ENCODE results near the gene COQ5.
"Not testable (repeated sequence)": the region's sequence is repeated elsewhere in the genome, so short reads cannot be mapped to it uniquely, and the experiment has no call there.

The COQ5 gene

DNA sequence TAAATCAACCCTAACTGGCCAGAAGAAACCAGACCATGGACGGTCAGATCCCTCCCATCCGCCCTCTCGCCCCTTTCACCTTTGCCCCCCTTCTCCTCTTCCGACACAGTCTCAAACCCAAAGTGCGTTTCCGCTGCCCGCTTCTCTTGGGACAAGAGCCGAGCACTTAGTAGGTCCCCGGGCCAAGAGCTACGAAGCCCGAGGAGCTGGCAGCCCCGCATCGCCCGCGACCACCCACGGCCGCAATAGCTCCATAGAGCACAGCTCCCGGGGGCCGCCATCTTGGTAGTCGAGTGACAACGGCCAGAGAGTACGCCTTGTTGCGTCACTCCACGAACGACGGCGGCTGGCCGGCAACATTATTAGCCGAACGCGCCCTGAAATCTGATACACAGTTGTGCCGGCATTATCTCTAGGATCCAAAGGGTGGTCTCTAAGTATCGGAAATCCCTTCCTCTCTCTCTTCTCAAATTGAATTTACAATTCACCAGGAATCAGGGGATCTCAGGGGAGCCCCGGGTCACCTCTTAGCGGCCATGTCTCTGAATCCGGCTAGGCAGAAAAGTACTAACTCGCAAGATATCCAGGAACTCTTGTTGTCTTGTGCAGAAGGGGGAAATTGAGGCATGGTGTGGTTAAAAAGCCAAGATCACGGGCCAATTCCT lies at the start of gene COQ5:
COQ5 (minus strand) TSS at position 298 of the 665 bp plus-strand sequence; CDS start at position 281, 17 bp downstream.
- peak; percentile 96 for DNase-seq

GRCh38 chr12:120574106-120574505 lies 45.1 kb upstream of the COQ5 start:
- DNase-seq = no peak

GRCh38 chr12:120573560-120573959 lies 44.6 kb upstream of the COQ5 start:
- DNase-seq = no peak

GRCh38 chr12:120571299-120571698 lies 42.3 kb upstream of the COQ5 start:
- DNase-seq = no peak

GRCh38 chr12:120563495-120563894 lies 34.5 kb upstream of the COQ5 start:
- no peak for DNase-seq

DNA sequence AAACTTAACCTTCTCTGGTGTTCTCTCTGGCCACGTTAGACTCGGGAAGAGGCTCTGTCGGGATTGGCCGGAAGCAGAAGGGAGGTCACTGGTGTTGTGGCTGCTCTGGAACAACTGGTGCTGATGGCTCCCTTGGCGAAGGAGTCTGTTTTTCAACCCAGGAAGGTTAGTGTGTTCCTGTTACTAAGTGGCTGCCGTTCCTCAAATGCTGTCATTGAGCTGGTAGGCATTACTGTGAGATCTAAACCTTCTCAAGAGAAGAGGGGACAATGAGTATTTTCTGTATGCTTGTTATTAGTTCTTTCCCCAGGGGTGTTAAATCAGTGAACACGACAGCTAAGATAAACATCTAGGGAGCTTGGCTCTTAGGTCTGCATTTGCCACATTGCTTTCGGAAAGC lies 33.9 kb upstream of the COQ5 start:
- DNase-seq = no peak

DNA sequence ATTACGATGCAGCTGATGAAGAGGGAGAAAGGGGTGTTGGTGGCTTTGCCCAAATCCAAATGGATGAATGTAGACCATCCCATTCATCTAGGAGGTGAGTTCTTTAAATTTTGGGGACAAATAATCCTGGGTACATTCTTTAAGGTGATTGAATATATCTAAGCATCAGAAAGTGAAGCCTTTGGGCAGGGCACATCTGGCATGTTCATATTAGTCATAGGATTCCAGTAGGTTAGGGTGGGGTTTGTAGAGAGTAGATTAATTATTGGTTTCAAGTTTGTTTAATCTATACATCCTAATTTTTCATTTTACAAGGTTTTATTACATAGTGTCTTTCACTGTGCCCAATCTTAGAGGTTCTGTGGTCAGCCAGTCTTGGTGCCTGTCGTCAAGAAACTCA lies 28.6 kb upstream of the COQ5 start:
- no peak for DNase-seq

DNA sequence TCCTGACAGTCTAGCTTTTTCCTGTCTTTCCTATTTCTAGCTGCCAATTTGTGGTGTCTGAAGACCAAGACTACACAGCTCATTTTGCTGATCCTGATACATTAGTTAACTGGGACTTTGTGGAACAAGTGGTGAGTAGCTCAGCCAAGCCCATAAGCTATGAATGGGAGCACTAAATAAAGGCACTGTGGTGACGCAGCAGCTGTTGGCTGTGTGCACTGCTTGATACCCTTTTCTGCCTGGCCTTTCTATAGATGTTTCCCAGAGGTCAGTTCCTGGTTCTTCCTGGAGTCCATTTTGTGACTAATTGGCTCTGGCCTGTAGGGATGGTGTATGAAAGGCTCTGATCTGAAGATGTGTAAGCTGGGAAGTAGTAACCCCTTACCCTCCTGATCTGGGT lies 25.7 kb upstream of the COQ5 start:
- DNase-seq = no peak

DNA sequence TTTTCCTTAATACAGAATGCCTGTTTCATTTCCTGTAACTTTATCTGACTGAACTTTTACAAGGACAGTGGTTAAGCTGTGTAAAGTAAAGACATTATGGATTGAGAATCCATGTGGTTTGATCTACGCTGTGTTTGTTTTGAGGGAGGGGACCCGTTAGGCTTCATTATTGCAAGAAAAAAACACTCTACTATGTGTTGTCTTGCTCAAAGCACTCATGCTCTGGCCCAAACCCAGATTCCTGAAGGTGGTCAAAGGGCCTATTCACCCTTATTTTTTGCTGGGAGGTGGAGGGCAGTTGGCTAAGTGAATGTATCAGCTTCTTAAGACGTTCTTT lies 17.1 kb upstream of the COQ5 start:
- DNase-seq = peak; percentile 56

DNA sequence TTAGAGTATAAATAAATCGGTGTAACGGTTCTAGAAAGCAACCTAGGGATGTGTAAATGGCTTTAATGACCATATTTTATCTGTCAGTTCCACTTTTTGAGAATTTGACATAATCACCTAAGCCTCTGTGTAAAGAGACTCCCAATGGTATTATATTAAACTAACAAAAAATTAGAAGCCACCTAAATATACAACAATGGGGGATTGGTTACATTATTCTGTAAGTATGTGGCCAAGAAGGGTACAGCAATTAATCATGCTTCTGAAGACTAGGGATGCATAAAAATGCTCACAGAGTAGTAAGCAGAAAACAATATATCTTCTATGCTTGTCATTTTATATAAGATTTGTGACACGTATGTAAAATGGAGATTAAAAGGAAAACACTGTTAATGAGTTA lies 15.7 kb upstream of the COQ5 start:
- no peak for DNase-seq

DNA sequence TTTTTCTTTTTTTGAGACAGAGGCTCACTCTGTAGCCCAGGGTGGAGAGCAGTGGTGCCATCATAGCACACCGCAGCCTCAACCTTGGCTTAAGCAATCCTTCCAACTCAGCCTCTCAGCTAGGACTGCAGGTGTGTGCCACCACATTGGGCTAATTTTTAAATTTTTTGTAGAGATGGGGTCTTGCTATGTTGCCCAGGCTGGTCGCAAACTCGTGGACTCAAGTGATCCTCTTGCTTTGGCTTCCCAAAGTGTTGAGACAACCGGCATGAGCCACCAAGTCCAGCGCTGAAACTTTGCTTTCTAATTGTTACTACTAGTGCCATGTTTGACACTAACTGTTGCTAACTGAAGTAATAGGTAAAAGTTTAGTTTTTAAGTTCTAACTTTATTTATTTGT lies 13.2 kb upstream of the COQ5 start:
- no peak for DNase-seq

DNA sequence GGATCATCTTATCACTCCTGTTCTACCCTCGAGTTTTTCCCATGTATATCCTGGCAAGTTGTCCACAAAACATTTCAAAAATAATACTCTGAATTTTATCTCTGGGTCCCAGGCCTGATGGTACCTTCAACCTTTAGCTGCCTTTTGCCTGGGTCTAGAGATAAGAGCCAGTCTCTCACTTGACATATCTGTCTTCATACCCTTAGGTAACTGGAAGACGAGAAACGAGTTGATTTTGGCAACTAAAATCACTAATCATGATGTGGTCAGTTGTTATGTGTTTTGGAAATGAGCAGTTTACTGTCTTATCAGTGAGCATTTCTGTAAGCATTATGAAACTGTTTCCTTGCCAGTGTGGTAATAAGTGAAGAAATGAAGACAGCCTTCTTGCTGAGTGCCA lies 11.5 kb upstream of the COQ5 start:
- DNase-seq = no peak

DNA sequence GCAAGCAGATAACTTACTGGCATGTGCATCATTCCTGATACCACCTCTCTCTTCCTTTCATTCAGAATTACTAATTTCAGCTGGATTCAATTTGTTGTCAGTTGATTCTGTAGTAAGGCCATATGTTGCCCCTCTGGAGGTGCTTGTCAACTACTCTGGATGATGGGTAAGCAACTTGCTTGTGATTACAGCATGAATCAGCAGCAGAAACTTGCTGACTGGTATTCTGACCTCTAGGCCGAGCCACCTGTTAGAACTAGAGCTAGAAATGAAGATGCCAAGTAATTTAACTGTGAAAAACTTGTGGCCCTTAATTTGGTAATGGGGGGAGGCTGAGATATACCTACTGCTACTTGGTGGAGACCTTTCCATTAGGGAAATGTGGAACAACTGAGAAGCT lies 10.3 kb upstream of the COQ5 start:
- no peak for DNase-seq

- no peak for DNase-seq
These were observed 9.6 kb upstream of the COQ5 start for GRCh38 chr12:120538281-120539156.

DNA sequence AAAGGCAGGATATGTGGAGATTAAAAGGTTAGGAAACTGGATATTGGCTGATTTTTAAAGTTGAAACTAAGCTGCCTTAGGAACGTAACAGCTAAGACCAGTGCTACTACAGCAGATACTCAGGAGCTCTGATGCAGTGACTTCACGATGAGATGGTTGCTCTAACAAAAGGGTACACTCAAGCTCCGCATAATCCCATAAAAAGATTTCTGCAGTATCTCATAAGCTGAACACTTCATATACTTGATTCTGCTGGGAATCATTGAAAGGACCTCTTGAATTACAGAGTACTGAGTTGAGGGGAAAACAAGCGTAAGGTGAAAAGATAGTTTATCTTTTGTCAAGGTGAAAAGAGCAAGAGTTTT lies 8.9 kb upstream of the COQ5 start:
- no peak for DNase-seq

GRCh38 chr12:120536064-120536791 lies 7.3 kb upstream of the COQ5 start:
- DNase-seq = no peak

- peak; percentile 74 for DNase-seq
These were observed 6.0 kb upstream of the COQ5 start for GRCh38 chr12:120534703-120535655.

DNA sequence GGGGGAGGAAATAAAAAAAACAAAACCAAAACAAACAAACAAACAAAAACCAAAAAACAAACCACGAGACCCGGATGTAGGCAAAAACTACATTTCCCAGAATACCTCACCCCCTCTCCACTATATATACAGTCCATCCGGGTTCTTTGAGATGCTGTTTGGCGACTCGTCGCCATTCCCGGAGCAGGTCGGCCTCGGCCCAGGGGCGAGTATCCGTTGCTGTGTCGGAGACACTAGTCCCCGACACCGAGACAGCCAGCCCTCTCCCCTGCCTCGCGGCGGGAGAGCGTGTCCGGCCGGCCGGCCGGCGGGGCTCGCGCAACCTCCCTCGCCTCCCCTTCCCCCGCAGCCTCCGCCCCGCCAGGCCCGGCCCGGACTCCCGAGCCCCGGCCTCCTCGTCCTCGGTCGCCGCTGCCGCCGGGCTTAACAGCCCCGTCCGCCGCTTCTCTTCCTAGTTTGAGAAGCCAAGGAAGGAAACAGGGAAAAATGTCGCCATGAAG lies 5.3 kb upstream of the COQ5 start, which contains the start of gene RNF10:
RNF10 (plus strand) TSS at position 154 of the 500 bp plus-strand sequence. CDS start 456 bp downstream, outside the sequence.
- DNase-seq = peak; percentile 96

DNA sequence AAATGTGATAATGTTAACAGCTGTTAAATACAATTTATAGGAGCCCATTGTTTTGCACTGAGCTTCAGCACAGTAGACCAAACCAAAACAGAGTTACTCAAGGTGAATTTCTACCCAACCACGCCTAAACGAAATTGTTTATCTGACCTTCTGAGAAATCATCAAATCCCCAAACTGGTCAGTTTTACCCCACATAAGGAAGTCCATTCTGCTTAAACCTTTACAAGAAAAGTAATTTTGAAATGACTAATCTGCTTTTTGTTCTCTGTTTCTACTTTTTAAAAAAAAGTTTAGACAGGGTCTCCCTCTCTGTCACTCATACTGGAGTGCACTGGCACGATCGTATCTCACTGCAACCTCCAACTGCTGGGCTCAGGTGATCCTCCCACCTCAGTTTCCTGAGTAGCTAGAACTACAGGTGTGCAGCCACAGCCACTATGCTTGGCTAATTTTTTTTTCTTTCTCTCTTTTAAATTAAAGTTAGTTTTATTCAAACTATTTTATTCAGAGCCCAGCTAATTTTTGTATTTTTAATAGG lies 3.8 kb upstream of the COQ5 start:
- no peak for DNase-seq

GRCh38 chr12:120530418-120530761 lies 1.4 kb upstream of the COQ5 start:
- DNase-seq = not testable (repeated sequence)

DNA sequence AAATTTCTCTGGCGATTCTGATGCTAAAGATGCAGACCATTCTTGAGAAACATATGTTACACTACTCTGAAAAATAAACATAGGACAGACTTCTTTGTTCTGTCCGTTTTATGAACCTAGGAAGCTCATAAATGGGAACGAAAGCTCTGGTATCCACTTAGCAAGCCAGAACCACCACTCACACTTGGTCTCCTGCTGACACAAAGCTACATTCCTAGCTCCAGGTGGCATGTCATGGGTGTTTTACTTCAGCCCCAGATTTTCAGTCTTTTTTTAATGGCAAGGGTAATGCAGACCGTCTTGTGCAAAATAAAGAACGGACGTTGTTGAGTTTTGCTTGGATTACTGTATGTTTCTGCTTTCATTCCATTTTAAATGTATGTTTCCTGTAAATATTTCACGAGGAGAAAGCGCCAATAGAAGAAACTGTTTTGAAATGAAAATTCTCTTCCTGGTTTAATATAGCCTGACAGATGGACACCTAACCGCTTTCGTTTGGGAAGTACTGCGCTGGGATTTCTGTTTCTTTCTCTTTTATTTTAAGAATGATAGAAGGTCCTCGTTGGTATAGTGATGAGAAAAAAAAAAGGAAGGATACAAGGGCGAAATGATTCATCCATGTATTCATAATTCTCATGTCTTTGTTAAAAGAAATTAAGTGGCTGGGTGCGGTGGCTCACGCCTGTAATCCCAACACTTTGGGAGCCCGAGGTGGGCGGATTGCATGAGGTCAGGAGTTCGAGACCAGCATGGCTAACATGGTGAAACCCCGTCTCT lies 871 bp upstream of the COQ5 start:
- peak; percentile 85 for DNase-seq

All from DMS53 (cell line).